Measurements from ENCODE around the gene CPB2.

The CPB2 gene

GRCh38 chr13:46041419-46041839 is 63.4 kb downstream of the CPB2 start:
- no peak for TF ChIP-seq CTCF (IDR thresholded peaks at IDR 0.05; ENCODE audit: low read depth, low read length, missing control alignments)
- DNase-seq (ENCODE audit: low read depth) = peak; percentile 65
- H3K4me3 ChIP-seq (ENCODE audit: low read depth, low read length) = no peak overlapping the region
- in situ Hi-C loops (cut with HindIII; ENCODE audit: low sequenced_read_pairs) = no loop called here

GRCh38 chr13:46040763-46041162 is 64.1 kb downstream of the CPB2 start:
- no peak for TF ChIP-seq CTCF (IDR thresholded peaks at IDR 0.05; ENCODE audit: low read depth, low read length, missing control alignments)
- in situ Hi-C loops (cut with HindIII; ENCODE audit: low sequenced_read_pairs) = no loop called here
- no peak overlapping the region for H3K4me3 ChIP-seq (ENCODE audit: low read depth, low read length)

GRCh38 chr13:46039411-46040182 is 65.2 kb downstream of the CPB2 start:
- H3K4me3 ChIP-seq (ENCODE audit: low read depth, low read length) = no peak overlapping the region
- TF ChIP-seq CTCF (IDR thresholded peaks at IDR 0.05; ENCODE audit: low read depth, low read length, missing control alignments) = no peak
- in situ Hi-C loops (cut with HindIII; ENCODE audit: low sequenced_read_pairs) = no loop called here
- DNase-seq (ENCODE audit: low read depth) = no peak

More at GRCh38 chr13:46040763-46041162, 64.1 kb downstream of the CPB2 start:
- no peak for DNase-seq (ENCODE audit: low read depth)

- in situ Hi-C loops (cut with HindIII; ENCODE audit: low sequenced_read_pairs) = no loop called here
- TF ChIP-seq CTCF (IDR thresholded peaks at IDR 0.05; ENCODE audit: low read depth, low read length, missing control alignments) = no peak
- H3K4me3 ChIP-seq (ENCODE audit: low read depth, low read length) = no peak overlapping the region
- no peak for DNase-seq (ENCODE audit: low read depth)
These were observed 66.5 kb downstream of the CPB2 start for GRCh38 chr13:46038296-46038695.

GRCh38 chr13:46035066-46035465 is 69.8 kb downstream of the CPB2 start:
- no peak for TF ChIP-seq CTCF (IDR thresholded peaks at IDR 0.05; ENCODE audit: low read depth, low read length, missing control alignments)
- H3K4me3 ChIP-seq (ENCODE audit: low read depth, low read length) = no peak overlapping the region
- no peak for DNase-seq (ENCODE audit: low read depth)
- in situ Hi-C loops (cut with HindIII; ENCODE audit: low sequenced_read_pairs) = no loop called here

- no peak for TF ChIP-seq CTCF (IDR thresholded peaks at IDR 0.05; ENCODE audit: low read depth, low read length, missing control alignments)
- no peak for DNase-seq (ENCODE audit: low read depth)
- H3K4me3 ChIP-seq (ENCODE audit: low read depth, low read length) = no peak overlapping the region
- in situ Hi-C loops (cut with HindIII; ENCODE audit: low sequenced_read_pairs) = no loop called here
These were observed 72.5 kb downstream of the CPB2 start for GRCh38 chr13:46032341-46032740.

All from astrocyte of the cerebellum (primary cell).